Measurements from ENCODE around the gene SPACA1.

Gene SPACA1

GRCh38 chr6:88111991-88112390 is 64.3 kb downstream of the SPACA1 start:
- Histone ChIP-seq H3K4me1 (no peaks in the 10 kb centered on the region), H3K9ac (no peak overlapping the region), H3K27ac (no peak overlapping the region), H3K9me3 (ENCODE audit: control insufficient read depth, low read length) (no peaks in the 10 kb centered on the region), H3K4me2 (ENCODE audit: low read length) (no peak overlapping the region), H3K4me3 (ENCODE audit: low read depth, low read length) (no peak overlapping the region), H3K79me2 (no peaks in the 10 kb centered on the region), H3K36me3 (ENCODE audit: control insufficient read depth, insufficient read depth, low read length) (no peaks in the 10 kb centered on the region), H2AFZ (no peak overlapping the region), H3K27me3 (ENCODE audit: control insufficient read depth, insufficient read depth, low read length) (no peaks in the 10 kb centered on the region)
- no peak for TF ChIP-seq CTCF (IDR thresholded peaks at IDR 0.05)

- no peak for TF ChIP-seq CTCF (IDR thresholded peaks at IDR 0.05)
- Histone ChIP-seq H3K27me3 (ENCODE audit: control insufficient read depth, insufficient read depth, low read length) (no peaks in the 10 kb centered on the region), H3K4me3 (ENCODE audit: low read depth, low read length) (no peak overlapping the region), H3K9ac (no peak overlapping the region), H2AFZ (no peak overlapping the region), H3K36me3 (ENCODE audit: control insufficient read depth, insufficient read depth, low read length) (no peaks in the 10 kb centered on the region), H3K27ac (no peak overlapping the region), H3K9me3 (ENCODE audit: control insufficient read depth, low read length) (no peaks in the 10 kb centered on the region), H3K4me1 (no peaks in the 10 kb centered on the region), H3K4me2 (ENCODE audit: low read length) (no peak overlapping the region), H3K79me2 (no peaks in the 10 kb centered on the region)
These were observed 67.2 kb downstream of the SPACA1 start for GRCh38 chr6:88114838-88115237.

- no peaks in the 10 kb centered on the region for H3K27me3 ChIP-seq (ENCODE audit: control insufficient read depth, insufficient read depth, low read length)
- H2AFZ ChIP-seq = no peak overlapping the region
- H3K36me3 ChIP-seq (ENCODE audit: control insufficient read depth, insufficient read depth, low read length) = no peaks in the 10 kb centered on the region
- H3K9me3 ChIP-seq (ENCODE audit: control insufficient read depth, low read length) = no peaks in the 10 kb centered on the region
- H3K4me2 ChIP-seq (ENCODE audit: low read length) = no peak overlapping the region
- no peaks in the 10 kb centered on the region for H3K79me2 ChIP-seq
- no peak for TF ChIP-seq CTCF (IDR thresholded peaks at IDR 0.05)
- no peak overlapping the region for H3K9ac ChIP-seq
- no peak overlapping the region for H3K27ac ChIP-seq
- no peak overlapping the region for H3K4me3 ChIP-seq (ENCODE audit: low read depth, low read length)
- H3K4me1 ChIP-seq = no peaks in the 10 kb centered on the region
These were observed 67.7 kb downstream of the SPACA1 start for GRCh38 chr6:88115307-88115706.

GRCh38 chr6:88116276-88116675 is 68.6 kb downstream of the SPACA1 start:
- H3K9me3 ChIP-seq (ENCODE audit: control insufficient read depth, low read length) = no peaks in the 10 kb centered on the region
- H2AFZ ChIP-seq = no peak overlapping the region
- no peaks in the 10 kb centered on the region for H3K4me1 ChIP-seq
- TF ChIP-seq CTCF (IDR thresholded peaks at IDR 0.05) = no peak
- no peak overlapping the region for H3K9ac ChIP-seq
- H3K27ac ChIP-seq = no peak overlapping the region
- H3K79me2 ChIP-seq = no peaks in the 10 kb centered on the region
- no peaks in the 10 kb centered on the region for H3K36me3 ChIP-seq (ENCODE audit: control insufficient read depth, insufficient read depth, low read length)
- no peak overlapping the region for H3K4me2 ChIP-seq (ENCODE audit: low read length)
- H3K27me3 ChIP-seq (ENCODE audit: control insufficient read depth, insufficient read depth, low read length) = no peaks in the 10 kb centered on the region
- H3K4me3 ChIP-seq (ENCODE audit: low read depth, low read length) = no peak overlapping the region
